ENCODE results near the gene SLC17A1. TPM values are rescaled to one million over a fixed set of nuclear protein-coding genes. Genes with fewer than 3 reads are reported as not detected.

Gene SLC17A1
- total RNA-seq, 1 donor = not detected

- Histone ChIP-seq H3K4me1 (ENCODE audit: insufficient read depth, low read length) (no peaks in the 10 kb centered on the region), H3K36me3 (ENCODE audit: insufficient read depth, low read length) (no peaks in the 10 kb centered on the region), H3K4me3 (ENCODE audit: insufficient read depth, low read length) (no peak overlapping the region), H4K20me1 (ENCODE audit: insufficient read depth, low read length) (no peaks in the 10 kb centered on the region), H3K27ac (ENCODE audit: low read depth, low read length) (no peak overlapping the region), H3K4me2 (ENCODE audit: insufficient read depth, low read length) (no peak overlapping the region), H3K79me2 (ENCODE audit: insufficient read depth, low read length) (no peaks in the 10 kb centered on the region), H3K27me3 (ENCODE audit: insufficient read depth, low read length) (no peaks in the 10 kb centered on the region), H3K9me3 (ENCODE audit: low read depth, low read length) (no peaks in the 10 kb centered on the region), H2AFZ (ENCODE audit: low read length) (no peak overlapping the region)
- no peak for DNase-seq (ENCODE audit: insufficient read length, low spot score, missing footprints)
- TF ChIP-seq CTCF (IDR thresholded peaks at IDR 0.05; ENCODE audit: extremely low read depth, low read depth, low read length) = no peak
Observed at GRCh38 chr6:25832670-25833069, 818 bp upstream of the SLC17A1 start.

DNA sequence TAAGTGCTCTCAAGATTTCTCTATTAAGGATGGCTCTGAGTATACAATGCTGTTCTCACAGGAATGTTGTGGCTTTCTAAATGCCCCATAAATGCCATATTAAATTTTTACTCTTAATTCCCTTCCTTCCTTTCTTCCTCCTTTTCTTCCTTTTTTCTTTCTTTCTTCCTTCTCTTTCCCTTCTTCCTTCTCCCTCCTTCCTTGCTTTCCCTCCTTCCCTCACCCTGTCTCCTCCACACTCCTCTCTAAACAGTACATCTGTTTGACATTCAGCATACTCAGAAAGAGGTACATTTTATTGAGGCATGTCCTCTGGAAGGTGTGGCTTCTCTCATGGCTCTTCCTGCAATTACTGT is 433 bp upstream of the SLC17A1 start:
- Histone ChIP-seq H3K36me3 (ENCODE audit: insufficient read depth, low read length) (no peaks in the 10 kb centered on the region), H3K9me3 (ENCODE audit: low read depth, low read length) (no peaks in the 10 kb centered on the region), H3K4me3 (ENCODE audit: insufficient read depth, low read length) (no peak overlapping the region), H3K4me2 (ENCODE audit: insufficient read depth, low read length) (no peak overlapping the region), H3K27ac (ENCODE audit: low read depth, low read length) (no peak overlapping the region), H3K27me3 (ENCODE audit: insufficient read depth, low read length) (no peaks in the 10 kb centered on the region), H4K20me1 (ENCODE audit: insufficient read depth, low read length) (no peaks in the 10 kb centered on the region), H3K4me1 (ENCODE audit: insufficient read depth, low read length) (no peaks in the 10 kb centered on the region), H3K79me2 (ENCODE audit: insufficient read depth, low read length) (no peaks in the 10 kb centered on the region), H2AFZ (ENCODE audit: low read length) (no peak overlapping the region)
- TF ChIP-seq CTCF (IDR thresholded peaks at IDR 0.05; ENCODE audit: extremely low read depth, low read depth, low read length) = no peak
- no peak for DNase-seq (ENCODE audit: insufficient read length, low spot score, missing footprints)

- no peak for DNase-seq (ENCODE audit: insufficient read length, low spot score, missing footprints)
- Histone ChIP-seq H3K36me3 (ENCODE audit: insufficient read depth, low read length) (no peaks in the 10 kb centered on the region), H3K9me3 (ENCODE audit: low read depth, low read length) (no peaks in the 10 kb centered on the region), H3K4me3 (ENCODE audit: insufficient read depth, low read length) (no peak overlapping the region), H3K4me1 (ENCODE audit: insufficient read depth, low read length) (no peaks in the 10 kb centered on the region), H3K27me3 (ENCODE audit: insufficient read depth, low read length) (no peaks in the 10 kb centered on the region), H3K79me2 (ENCODE audit: insufficient read depth, low read length) (no peaks in the 10 kb centered on the region), H2AFZ (ENCODE audit: low read length) (no peak overlapping the region), H3K4me2 (ENCODE audit: insufficient read depth, low read length) (no peak overlapping the region), H3K27ac (ENCODE audit: low read depth, low read length) (no peak overlapping the region), H4K20me1 (ENCODE audit: insufficient read depth, low read length) (no peaks in the 10 kb centered on the region)
- TF ChIP-seq CTCF (IDR thresholded peaks at IDR 0.05; ENCODE audit: extremely low read depth, low read depth, low read length) = no peak
Observed at GRCh38 chr6:25830458-25830857, 1.4 kb downstream of the SLC17A1 start.

- no peak overlapping the region for H3K27ac ChIP-seq (ENCODE audit: low read depth, low read length)
- no peak overlapping the region for H2AFZ ChIP-seq (ENCODE audit: low read length)
- no peaks in the 10 kb centered on the region for H3K79me2 ChIP-seq (ENCODE audit: insufficient read depth, low read length)
- no peaks in the 10 kb centered on the region for H3K36me3 ChIP-seq (ENCODE audit: insufficient read depth, low read length)
- H3K4me3 ChIP-seq (ENCODE audit: insufficient read depth, low read length) = no peak overlapping the region
- H3K4me1 ChIP-seq (ENCODE audit: insufficient read depth, low read length) = no peaks in the 10 kb centered on the region
- H3K4me2 ChIP-seq (ENCODE audit: insufficient read depth, low read length) = no peak overlapping the region
- no peaks in the 10 kb centered on the region for H3K27me3 ChIP-seq (ENCODE audit: insufficient read depth, low read length)
- H3K9me3 ChIP-seq (ENCODE audit: low read depth, low read length) = no peaks in the 10 kb centered on the region
- no peak for DNase-seq (ENCODE audit: insufficient read length, low spot score, missing footprints)
- no peaks in the 10 kb centered on the region for H4K20me1 ChIP-seq (ENCODE audit: insufficient read depth, low read length)
- TF ChIP-seq CTCF (IDR thresholded peaks at IDR 0.05; ENCODE audit: extremely low read depth, low read depth, low read length) = no peak
Observed at GRCh38 chr6:25829375-25829774, 2.5 kb downstream of the SLC17A1 start.
